Measurements from ENCODE around the gene FAM168A. TPM values are rescaled to one million over a fixed set of nuclear protein-coding genes. Genes with fewer than 3 reads are reported as not detected.

FAM168A gene
- total and polyA plus RNA-seq, 9 of the 15 experiments (the other 6 are each of a cell fraction or from before 2014, with no cell fraction given) = 0.44 to 7.2 (median 2.9) TPM

- DNase-seq (ENCODE audit: extremely low read depth in 1 of 4, low spot score in 3 of 4) (no peak), FAIRE-seq (no peak), ATAC-seq (no peak)
- Histone ChIP-seq H3K4me1 (replicated peaks in 1 of 2; ENCODE audit: control insufficient read depth in 2 of 2, insufficient read depth in 2 of 2, low read length in 2 of 2) (peaks cover 16 to 19% of the 10 kb centered on the region in 2 experiments), H3K27ac (ENCODE audit: extremely low read depth, low read depth, low read length) (peak overlapping the region; percentile 57; the same call in 2 of the 3 replicates), H3K27me3 (ENCODE audit: control insufficient read depth in 2 of 2, insufficient read depth in 2 of 2, low read length in 2 of 2) (no peaks in the 10 kb centered on the region), H3K4me3 (peak overlapping the region; percentile 76), H3K9ac (ENCODE audit: insufficient read depth in 1 of 2, low read depth in 2 of 2, low read length in 2 of 2) (peak overlapping the region; percentile 57 to 91; a peak in 3 of 4 replicates), H4K20me1 (replicated peaks; ENCODE audit: control insufficient read depth, insufficient read depth, low read length) (no peaks in the 10 kb centered on the region), H3K36me3 (ENCODE audit: control insufficient read depth, insufficient read depth, low read length) (no peaks in the 10 kb centered on the region), H3K9me1 (ENCODE audit: control insufficient read depth, insufficient read depth, low read length) (no peaks in the 10 kb centered on the region), H2AFZ (ENCODE audit: low read depth, low read length) (peak overlapping the region; percentile 99), H3K4me2 (ENCODE audit: insufficient read depth, low read length) (peak overlapping the region; percentile 100), H3K9me3 (replicated peaks; ENCODE audit: control insufficient read depth, insufficient read depth, low read depth, low read length) (no peaks in the 10 kb centered on the region), H3K79me2 (ENCODE audit: control insufficient read depth, insufficient read depth, low read length) (peaks cover 6% of the 10 kb centered on the region; the same call in 2 of the 3 replicates)
- ChIA-PET CTCF (ENCODE audit: low intra/inter-chr PET ratio) (no interaction called here), POLR2A (interaction anchor here (0.6 to 1.3 kb wide), 6 partner anchors 8 to 247 kb away, joined by 3 to 6 read pairs (median 3); no protein-coding TSS in a partner anchor)
- intact Hi-C loops (cut with micrococcal nuclease) (no loop called here), in situ Hi-C loops (cut with MboI) (no loop called here)
- TSS peak; percentile 90 for BruUV-seq (replicated peaks)
- 17% methylated on average over 20 of the region's 20 CpGs for WGBS (ENCODE audit: insufficient coverage, low coverage, missing lambda C conversion rate)
- TF ChIP-seq ZBTB11 (CRISPR knock-in tag; IDR thresholded peaks at IDR 0.05) = peak in 1 of 3 experiments; percentile 65; a peak in 3 of 6 replicates
- TF ChIP-seq JUND (IDR thresholded peaks at IDR 0.05; ENCODE audit: borderline replicate concordance, low read depth, low read length) = no peak
- TF ChIP-seq JUND (tag; IDR thresholded peaks at IDR 0.05; ENCODE audit: borderline replicate concordance, low read depth, low read length) = 0 out of 3 replicates have a peak, but pooled peaks have one; percentile 7
- TF ChIP-seq XRCC4 (IDR thresholded peaks at IDR 0.05; ENCODE audit: extremely low read depth, insufficient read depth, insufficient read length) = no peak
- 0 out of 2 replicates have a peak, but pooled peaks have one; percentile 25 for TF ChIP-seq ATF7 (IDR thresholded peaks at IDR 0.05)
- TF ChIP-seq ZEB2 (IDR thresholded peaks at IDR 0.05) = peak; percentile 80; the same call in 1 of the 2 replicates
- TF ChIP-seq EHMT2 (IDR thresholded peaks at IDR 0.05) = peak; percentile 54; the same call in 1 of the 2 replicates
- TF ChIP-seq GABPA (tag; conservative IDR thresholded peaks at IDR 0.05; ENCODE audit: low read depth) = peak; percentile 64
- no peak for TF ChIP-seq IFI16 (CRISPR knock-in tag; IDR thresholded peaks at IDR 0.05)
- peak; percentile 68 for TF ChIP-seq CEBPB (tag; IDR thresholded peaks at IDR 0.05)
- peak; percentile 57; the same call in 1 of the 2 replicates for TF ChIP-seq PHF8 (IDR thresholded peaks at IDR 0.05; ENCODE audit: borderline replicate concordance, low read length)
- no peak for TF ChIP-seq CREB1 (IDR thresholded peaks at IDR 0.05)
- TF ChIP-seq CREB1 (CRISPR knock-in tag; IDR thresholded peaks at IDR 0.05) = 0 out of 2 replicates have a peak, but pooled peaks have one; percentile 11
- TF ChIP-seq RHOXF2B (CRISPR knock-in tag; conservative IDR thresholded peaks at IDR 0.05) = 0 out of 2 replicates have a peak, but pooled peaks have one; percentile 55
- TF ChIP-seq ZSCAN32 (CRISPR knock-in tag; IDR thresholded peaks at IDR 0.05) = no peak
- no peak for TF ChIP-seq THRB (CRISPR knock-in tag; conservative IDR thresholded peaks at IDR 0.05)
- no peak for TF ChIP-seq POLR2B (IDR thresholded peaks at IDR 0.05; ENCODE audit: low read depth, partially characterized antibody)
- TF ChIP-seq ARID1B (IDR thresholded peaks at IDR 0.05) = 0 out of 2 replicates have a peak, but pooled peaks have one; percentile 2
- peak; percentile 83; the same call in 1 of the 2 replicates for TF ChIP-seq KAT8 (IDR thresholded peaks at IDR 0.05; ENCODE audit: low read depth)
Measured at GRCh38 chr11:73598719-73599379, 937 bp upstream of the FAM168A start.
